Astrocyte of the cerebellum (primary cell): ENCODE measurements around the gene NCOA5.
A peak's percentile ranks its signal among the peaks of the same experiment; 100 is the strongest.

Source experiments
- DNase-seq: peaks from one replicate; pipeline ENCODE4 v3.0.0-alpha.2; 2011; ENCODE audit warnings: low read depth
- H3K4me3 ChIP-seq: 2 replicates; pipeline ENCODE4 v1.5.1; 2011; ENCODE audit warnings: mild to moderate bottlenecking, low read depth, low read length, moderate library complexity
- CTCF ChIP-seq: IDR thresholded peaks from 2 replicates; pipeline ENCODE4 v1.5.1; 2012; ENCODE audit warnings: low read length, low read depth, moderate library complexity, mild to moderate bottlenecking; ENCODE audit errors: missing control alignments
- in situ Hi-C: cut with HindIII; loops from 2 replicates; pipeline ENCODE4 v1.10.0; 2017; ENCODE audit warnings: low sequenced_read_pairs

The NCOA5 gene

GRCh38 chr20:46017272-46017671 lies 72.5 kb downstream of the NCOA5 start:
- H3K4me3 ChIP-seq: no peak overlapping the region
- in situ Hi-C loops: no loop called here
- no peak for DNase-seq
- no peak for TF ChIP-seq CTCF

GRCh38 chr20:46014517-46015396 lies 75.0 kb downstream of the NCOA5 start:
- in situ Hi-C loops: no loop called here
- H3K4me3 ChIP-seq: no peak overlapping the region
- TF ChIP-seq CTCF: no peak
- DNase-seq: no peak

- in situ Hi-C loops: no loop called here
- TF ChIP-seq CTCF: peak; percentile 58
- no peak overlapping the region for H3K4me3 ChIP-seq
- no peak for DNase-seq
These were observed 75.8 kb downstream of the NCOA5 start for GRCh38 chr20:46013829-46014516.

GRCh38 chr20:46013322-46013828 lies 76.4 kb downstream of the NCOA5 start:
- H3K4me3 ChIP-seq: no peak overlapping the region
- no peak for DNase-seq
- TF ChIP-seq CTCF: no peak
- in situ Hi-C loops: no loop called here

- DNase-seq: no peak
- H3K4me3 ChIP-seq: no peak overlapping the region
- in situ Hi-C loops: no loop called here
- no peak for TF ChIP-seq CTCF
These were observed 76.8 kb downstream of the NCOA5 start for GRCh38 chr20:46012921-46013320.

- no peak overlapping the region for H3K4me3 ChIP-seq
- DNase-seq: no peak
These were observed 77.9 kb downstream of the NCOA5 start for GRCh38 chr20:46011631-46012482.

More at GRCh38 chr20:46011631-46012482, 77.9 kb downstream of the NCOA5 start:
- in situ Hi-C loops: no loop called here
- TF ChIP-seq CTCF: peak; percentile 16
